Osteocyte (in vitro differentiated cells): ENCODE measurements around the gene PAQR8. TPM values are rescaled to one million over a fixed set of nuclear protein-coding genes. Genes with fewer than 3 reads are reported as not detected.

Source experiments
- DNase-seq: peaks from one replicate; pipeline ENCODE4 v3.0.0; 2021; ENCODE audit warnings: mixed read lengths; ENCODE audit not compliant: unreplicated experiment; ENCODE audit errors: extremely low spot score
- H3K27ac Mint-ChIP-seq: one replicate; pipeline ENCODE4 v1.8.0; 2021; ENCODE audit warnings: mild to moderate bottlenecking, mixed read lengths; ENCODE audit not compliant: unreplicated experiment
- H3K27me3 Mint-ChIP-seq: one replicate; pipeline ENCODE4 v1.8.0; 2021; ENCODE audit warnings: mixed read lengths; ENCODE audit not compliant: unreplicated experiment
- H3K36me3 Mint-ChIP-seq: one replicate; pipeline ENCODE4 v1.8.0; 2021; ENCODE audit warnings: mixed read lengths; ENCODE audit not compliant: unreplicated experiment
- H3K4me1 Mint-ChIP-seq: one replicate; pipeline ENCODE4 v1.8.0; 2021; ENCODE audit warnings: mixed read lengths; ENCODE audit not compliant: unreplicated experiment
- H3K4me3 Mint-ChIP-seq: one replicate; pipeline ENCODE4 v1.8.0; 2021; ENCODE audit warnings: mild to moderate bottlenecking, moderate library complexity, mixed read lengths; ENCODE audit not compliant: unreplicated experiment
- H3K9me3 Mint-ChIP-seq: one replicate; pipeline ENCODE4 v1.8.0; 2021; ENCODE audit warnings: mixed read lengths; ENCODE audit not compliant: unreplicated experiment
- CTCF ChIP-seq: fragments of 200-600 bp; sonication (generic); IDR thresholded peaks from 2 replicates; pipeline ENCODE4 v1.5.0; 2021; ENCODE audit warnings: antibody characterized with exemption, mild to moderate bottlenecking, moderate library complexity
- total RNA-seq: library from RNA; stranded (reverse); gene quantifications from 2 replicates; pipeline ENCODE4 v1.2.1, GENCODE V29; 2021

The PAQR8 gene
- total RNA-seq, 1 donor from 2014 or later = 13.4 TPM

- no peak for DNase-seq
Observed at GRCh38 chr6:52388790-52389189, 26.8 kb downstream of the PAQR8 start.

GRCh38 chr6:52389264-52389625 is 27.3 kb downstream of the PAQR8 start:
- DNase-seq = no peak
- peaks cover 3% of the 10 kb centered on the region for H3K9me3 Mint-ChIP-seq
- TF ChIP-seq CTCF = no peak
- no peak overlapping the region for H3K27ac Mint-ChIP-seq
- peaks cover 3% of the 10 kb centered on the region for H3K36me3 Mint-ChIP-seq
- no peak overlapping the region for H3K4me3 Mint-ChIP-seq
- no peaks in the 10 kb centered on the region for H3K27me3 Mint-ChIP-seq
- peaks cover 15% of the 10 kb centered on the region for H3K4me1 Mint-ChIP-seq

More at GRCh38 chr6:52388790-52389189, 26.8 kb downstream of the PAQR8 start:
- Mint-ChIP-seq H3K9me3 (peaks cover 3% of the 10 kb centered on the region), H3K27ac (no peak overlapping the region), H3K4me1 (peaks cover 15% of the 10 kb centered on the region), H3K36me3 (peaks cover 3% of the 10 kb centered on the region), H3K4me3 (no peak overlapping the region), H3K27me3 (no peaks in the 10 kb centered on the region)
- TF ChIP-seq CTCF = no peak

- Mint-ChIP-seq H3K27ac (no peak overlapping the region), H3K9me3 (peaks cover 3% of the 10 kb centered on the region), H3K36me3 (peaks cover 3% of the 10 kb centered on the region), H3K27me3 (no peaks in the 10 kb centered on the region), H3K4me1 (peaks cover 15% of the 10 kb centered on the region), H3K4me3 (no peak overlapping the region)
- DNase-seq = no peak
- TF ChIP-seq CTCF = no peak
Observed at GRCh38 chr6:52389626-52390360, 27.8 kb downstream of the PAQR8 start.

GRCh38 chr6:52390361-52390727 is 28.4 kb downstream of the PAQR8 start:
- DNase-seq = no peak
- no peak overlapping the region for H3K4me3 Mint-ChIP-seq
- peaks cover 3% of the 10 kb centered on the region for H3K9me3 Mint-ChIP-seq
- peaks cover 15% of the 10 kb centered on the region for H3K4me1 Mint-ChIP-seq
- no peak for TF ChIP-seq CTCF
- no peak overlapping the region for H3K27ac Mint-ChIP-seq
- H3K36me3 Mint-ChIP-seq = peaks cover 3% of the 10 kb centered on the region
- no peaks in the 10 kb centered on the region for H3K27me3 Mint-ChIP-seq

GRCh38 chr6:52391599-52391998 is 29.6 kb downstream of the PAQR8 start:
- Mint-ChIP-seq H3K4me3 (no peak overlapping the region), H3K27me3 (no peaks in the 10 kb centered on the region), H3K4me1 (peaks cover 15% of the 10 kb centered on the region), H3K36me3 (peaks cover 3% of the 10 kb centered on the region), H3K27ac (no peak overlapping the region), H3K9me3 (peaks cover 3% of the 10 kb centered on the region)
- no peak for TF ChIP-seq CTCF
- no peak for DNase-seq
